Raji (cell line): ENCODE results near the gene MAML2.

Source experiments
- POLR2A ChIP-seq: IDR thresholded peaks from 2 replicates; pipeline ENCODE4 v1.6.1; 2011; ENCODE audit warnings: low read depth, low read length, control low read depth; ENCODE audit not compliant: insufficient read depth

MAML2 gene

DNA sequence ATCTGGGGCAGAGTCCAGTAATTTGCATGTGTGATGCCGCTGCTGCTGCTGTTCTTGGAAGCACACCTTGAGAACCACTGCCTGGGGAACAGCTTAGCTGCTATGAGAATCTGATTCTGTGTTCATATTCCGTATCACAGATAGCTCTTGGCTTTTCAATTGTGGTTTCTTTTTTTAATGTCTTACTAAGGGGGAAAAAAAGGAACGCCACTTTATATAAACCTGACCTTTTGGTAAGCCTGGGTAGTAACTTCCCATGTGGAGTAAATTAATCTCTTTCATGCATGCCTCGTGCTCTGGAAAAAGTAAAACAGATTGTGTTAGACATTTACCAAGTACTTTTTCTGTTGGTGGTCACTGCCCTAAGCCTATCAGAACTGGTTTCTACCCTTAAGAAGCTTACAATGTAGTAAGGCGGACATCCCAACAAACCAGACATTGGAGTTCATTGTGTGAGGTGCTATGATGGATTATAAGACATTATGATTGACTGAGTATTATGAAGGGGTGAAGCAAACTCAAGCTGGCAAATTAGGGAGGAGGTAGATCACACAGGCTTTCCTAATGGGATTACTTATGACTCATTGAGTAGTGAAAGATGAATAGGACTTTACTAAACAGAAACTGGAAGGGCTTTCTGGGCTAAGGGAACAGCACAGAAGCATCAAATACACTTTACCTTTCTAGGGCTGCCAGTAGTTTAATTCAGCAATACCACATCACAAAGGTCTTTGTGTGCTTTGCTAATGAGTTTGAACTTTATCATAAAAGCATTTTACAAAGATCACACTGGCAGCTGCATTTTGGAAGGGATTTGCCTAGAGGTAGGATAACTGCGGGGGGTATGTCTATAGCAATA, 64.7 kb downstream of the MAML2 start:
- TF ChIP-seq POLR2A = no peak

DNA sequence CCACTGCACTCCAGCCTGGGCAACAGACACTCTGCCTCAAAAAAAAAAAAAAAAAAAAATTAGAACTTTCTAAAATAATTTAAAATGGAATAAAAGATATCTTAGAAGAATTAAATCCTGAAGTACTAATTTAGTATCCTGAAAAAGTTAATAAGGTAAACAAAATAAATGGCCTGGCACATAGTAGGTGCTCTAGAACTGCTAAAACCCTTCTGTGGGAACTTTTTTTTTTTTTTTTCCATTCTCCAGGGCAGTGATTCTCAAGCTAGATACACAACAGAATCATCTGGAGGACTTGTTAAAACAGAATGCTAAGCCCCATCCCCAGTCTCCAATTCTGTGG, 65.3 kb downstream of the MAML2 start:
- TF ChIP-seq POLR2A = no peak

DNA sequence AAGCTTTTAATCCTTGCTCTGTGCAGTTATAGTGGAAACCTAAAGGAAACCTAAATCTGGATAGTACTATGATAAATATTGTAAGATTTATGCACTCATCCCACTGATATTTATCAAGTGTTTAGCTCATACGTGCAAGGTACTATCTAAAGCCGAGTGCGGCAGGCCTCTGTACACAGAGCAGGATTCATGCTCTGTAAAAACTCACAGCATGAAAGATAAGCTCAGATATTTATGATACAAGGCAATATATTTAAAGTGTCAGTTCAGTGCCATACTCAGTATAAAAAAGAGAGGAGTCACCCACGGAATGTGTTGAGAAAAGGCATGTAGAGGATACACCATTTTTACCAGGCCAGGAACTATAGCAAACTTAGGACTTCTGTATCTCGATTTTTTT, 66.2 kb downstream of the MAML2 start:
- no peak for TF ChIP-seq POLR2A

DNA sequence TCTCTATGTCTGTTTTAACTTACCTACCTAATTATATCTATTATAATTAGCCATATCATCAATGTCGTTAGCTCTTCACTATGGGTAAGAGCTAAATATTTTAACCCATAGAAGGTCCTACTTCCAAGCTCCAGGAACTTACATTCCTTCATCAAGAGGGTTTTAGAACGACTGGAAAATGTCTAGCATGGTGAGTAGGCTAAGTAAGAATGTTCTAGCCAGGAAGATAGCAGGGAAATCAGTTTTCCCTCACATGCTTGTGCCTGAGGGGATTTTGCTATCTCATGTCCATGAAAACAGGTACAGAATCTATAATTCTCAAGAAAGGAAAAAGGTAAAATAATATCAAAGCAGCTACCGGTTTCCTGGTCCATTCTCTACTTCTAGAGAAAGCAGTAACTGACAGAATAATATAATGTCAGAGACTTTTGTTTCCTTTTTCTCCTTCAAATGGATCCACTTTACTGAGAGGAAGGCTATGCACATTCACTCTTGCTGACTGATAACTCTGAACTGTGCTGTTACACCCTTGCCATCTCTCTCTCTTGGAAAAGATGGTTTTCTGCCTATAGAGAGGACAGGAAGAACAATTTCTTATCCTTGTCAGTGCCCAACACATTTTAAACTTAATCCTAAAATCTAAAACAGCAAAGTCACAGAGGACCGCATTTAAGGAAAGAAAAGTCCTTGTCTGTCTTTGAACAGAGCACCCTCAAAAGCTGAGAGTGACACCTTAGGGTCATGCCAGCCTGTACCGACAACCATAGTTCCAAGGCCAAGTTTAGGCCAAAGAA, 67.0 kb downstream of the MAML2 start:
- TF ChIP-seq POLR2A = no peak

DNA sequence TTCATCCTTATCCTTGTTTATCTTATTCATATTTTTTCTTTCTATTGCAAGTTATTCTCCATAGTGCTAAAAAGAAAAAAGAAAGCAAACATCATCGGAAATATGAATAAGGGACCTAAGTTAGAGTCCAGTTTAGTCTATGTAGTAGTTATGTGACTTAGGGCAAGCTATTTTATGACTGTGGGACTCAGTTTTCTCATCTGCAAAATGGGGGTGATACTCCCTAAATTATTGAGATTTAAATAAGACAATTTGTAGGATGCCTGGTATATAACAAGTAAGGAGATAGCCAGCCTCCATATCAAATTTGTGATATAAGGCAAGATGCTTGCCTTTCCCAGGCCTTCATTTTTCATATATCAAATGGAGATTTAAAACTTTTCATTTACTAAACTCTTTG, 69.5 kb downstream of the MAML2 start:
- TF ChIP-seq POLR2A = no peak

DNA sequence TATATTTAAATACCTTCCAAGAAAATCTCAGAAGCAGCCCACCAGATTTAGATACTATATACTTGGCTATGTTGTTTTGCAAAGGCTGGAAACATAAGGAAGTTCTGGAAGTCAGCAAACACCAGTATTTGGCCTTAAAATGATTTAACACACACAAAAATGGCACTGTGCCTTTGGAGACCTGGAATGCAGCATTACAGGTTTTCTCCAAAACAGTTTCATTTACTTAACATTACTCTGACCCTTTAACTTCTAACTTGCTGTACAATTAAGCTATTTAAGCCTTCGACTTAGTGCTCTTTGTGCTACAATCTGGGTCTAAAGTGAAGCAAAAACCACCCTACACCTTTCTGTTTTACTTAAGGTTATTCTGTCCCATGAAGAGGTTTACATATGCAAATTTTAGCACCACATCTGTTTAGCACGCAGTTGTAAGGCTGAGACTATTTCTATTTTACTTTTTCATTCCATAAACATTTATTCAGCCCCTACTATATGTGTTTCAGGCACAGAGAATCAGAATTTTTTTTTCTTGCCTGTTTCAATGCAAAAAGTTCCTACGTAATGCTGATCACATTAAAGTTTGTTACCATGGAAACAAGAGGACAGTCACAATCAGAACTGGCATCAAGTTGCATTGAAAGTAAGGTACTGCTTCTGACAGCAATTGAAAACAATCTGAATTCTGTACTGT, 70.3 kb downstream of the MAML2 start:
- TF ChIP-seq POLR2A = no peak

DNA sequence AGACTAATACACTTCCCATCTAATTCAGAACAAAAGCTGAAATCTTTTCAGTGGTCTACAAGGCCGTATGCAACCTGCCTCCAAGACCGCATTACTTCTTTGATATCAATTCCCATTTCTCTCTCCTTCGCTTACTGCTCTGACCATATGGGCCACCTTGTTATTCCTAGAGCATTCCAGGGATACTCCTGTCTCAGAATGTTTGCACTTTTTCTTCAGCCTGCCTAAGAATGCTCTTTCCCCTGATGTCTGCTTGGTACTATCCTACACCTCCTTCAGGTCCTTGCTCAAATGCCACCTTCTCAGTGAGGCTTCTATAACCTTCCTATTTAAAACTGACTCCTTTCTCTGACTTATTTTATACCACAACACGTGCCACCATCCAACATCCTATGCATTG, 71.2 kb downstream of the MAML2 start:
- no peak for TF ChIP-seq POLR2A

DNA sequence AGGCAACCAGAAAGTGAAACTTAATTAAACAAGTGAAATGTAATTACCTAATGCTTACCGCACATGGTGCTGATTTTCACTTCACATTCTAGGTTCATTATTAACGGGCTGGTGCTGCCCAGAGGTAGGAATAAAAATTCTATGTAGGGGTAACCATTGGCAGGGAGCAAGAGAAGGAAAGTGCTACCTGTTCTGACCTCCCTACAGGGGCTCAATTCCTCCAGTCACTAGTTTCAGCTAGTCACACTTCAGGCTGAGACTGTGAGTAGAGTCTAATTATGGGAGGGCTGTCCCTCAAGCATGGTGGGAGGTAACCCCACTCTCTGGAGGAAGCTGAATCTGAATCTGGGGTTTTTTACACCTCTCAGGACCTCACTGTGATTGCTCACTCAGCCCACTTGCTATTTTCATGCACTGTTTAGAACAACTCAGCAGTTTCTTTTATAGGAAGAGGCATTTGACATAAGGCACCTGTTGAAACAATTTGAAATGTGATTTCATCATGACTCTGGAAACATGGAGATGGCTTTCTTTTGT, 75.4 kb downstream of the MAML2 start:
- 0 out of 2 replicates have a peak, but pooled peaks have one; percentile 27 for TF ChIP-seq POLR2A

DNA sequence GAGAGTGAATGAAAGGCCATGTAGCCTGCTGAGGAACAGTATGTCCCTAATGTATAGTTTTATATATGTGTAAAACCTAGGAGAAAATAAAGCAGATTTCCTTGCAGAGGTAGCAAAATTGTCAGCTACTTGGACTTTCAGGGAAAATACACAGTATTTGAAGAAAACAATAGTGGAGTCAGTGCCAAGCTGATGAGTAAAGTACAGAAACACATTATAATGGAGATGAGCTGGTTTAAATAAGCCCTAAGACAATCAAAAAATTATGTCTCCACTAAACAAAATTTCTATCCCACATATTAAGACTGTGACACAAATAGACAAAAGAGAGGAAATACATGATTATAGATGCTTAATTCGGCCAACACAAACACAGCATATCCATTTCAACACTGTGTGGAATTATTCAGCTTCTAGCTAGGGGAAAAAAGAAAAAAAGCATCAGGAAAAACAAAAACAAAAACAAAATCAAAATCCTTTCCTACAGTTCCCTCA, 75.9 kb downstream of the MAML2 start:
- no peak for TF ChIP-seq POLR2A

DNA sequence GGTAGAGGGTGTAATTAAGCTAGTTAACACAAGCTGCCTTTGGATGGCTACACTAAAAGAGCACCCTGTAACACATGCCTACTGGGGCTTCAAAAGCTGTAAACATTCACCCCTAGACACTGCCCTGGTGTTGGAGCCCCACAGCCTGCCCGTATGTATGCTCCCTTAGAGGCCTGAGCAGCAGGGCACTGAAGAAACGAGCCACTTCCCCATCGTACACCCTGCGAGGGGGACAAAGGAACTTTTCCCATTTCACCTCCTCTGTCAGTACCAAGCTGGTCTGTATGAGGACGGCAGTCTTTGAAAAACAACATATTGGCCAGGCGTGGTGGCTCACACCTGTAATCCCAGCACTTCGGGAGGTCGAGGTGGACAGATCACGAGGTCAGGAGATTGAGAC, 77.0 kb downstream of the MAML2 start:
- no peak for TF ChIP-seq POLR2A

DNA sequence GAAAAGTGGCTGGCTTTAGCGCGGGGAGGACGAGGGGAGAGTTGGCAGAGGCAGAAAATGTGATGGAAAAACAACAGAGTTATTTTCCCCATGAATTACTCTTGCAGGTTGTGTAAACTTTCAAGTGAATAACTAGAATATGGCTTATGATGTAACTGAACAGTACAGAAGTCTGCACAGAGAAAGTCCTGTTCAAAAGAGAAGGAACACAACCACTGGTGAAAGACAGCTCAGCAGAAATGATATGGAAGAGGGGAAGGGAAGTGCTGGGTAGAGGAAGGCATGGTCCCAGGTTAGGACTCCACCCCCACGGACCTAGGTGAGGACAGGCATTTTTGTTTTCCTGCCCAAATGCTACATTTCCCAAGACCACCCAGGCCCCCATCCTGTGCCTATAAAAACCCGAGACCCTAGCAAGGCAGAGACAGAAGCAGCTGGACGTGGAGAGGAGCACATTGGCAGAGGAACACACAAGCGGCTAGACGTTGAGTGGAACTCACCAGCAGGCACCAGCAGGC, 77.7 kb downstream of the MAML2 start:
- no peak for TF ChIP-seq POLR2A

DNA sequence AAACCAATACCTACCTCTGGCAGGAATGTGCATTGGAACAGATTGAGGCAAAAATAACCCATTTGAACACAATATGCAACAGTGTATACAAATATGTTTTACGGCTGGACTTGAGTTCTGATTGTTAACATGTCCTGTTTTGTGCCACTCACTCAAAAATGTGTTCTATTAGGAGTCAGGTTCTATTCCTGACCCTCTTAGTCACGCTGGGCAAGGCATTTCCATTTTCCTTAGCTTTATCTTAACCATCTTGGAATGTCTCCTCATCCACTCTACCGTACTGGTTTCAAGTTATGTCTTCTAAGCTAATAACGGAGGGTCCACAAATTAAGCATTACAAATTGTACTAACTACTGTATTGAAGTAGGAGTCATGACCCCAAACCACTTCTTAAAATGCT, 78.6 kb downstream of the MAML2 start:
- TF ChIP-seq POLR2A = no peak

DNA sequence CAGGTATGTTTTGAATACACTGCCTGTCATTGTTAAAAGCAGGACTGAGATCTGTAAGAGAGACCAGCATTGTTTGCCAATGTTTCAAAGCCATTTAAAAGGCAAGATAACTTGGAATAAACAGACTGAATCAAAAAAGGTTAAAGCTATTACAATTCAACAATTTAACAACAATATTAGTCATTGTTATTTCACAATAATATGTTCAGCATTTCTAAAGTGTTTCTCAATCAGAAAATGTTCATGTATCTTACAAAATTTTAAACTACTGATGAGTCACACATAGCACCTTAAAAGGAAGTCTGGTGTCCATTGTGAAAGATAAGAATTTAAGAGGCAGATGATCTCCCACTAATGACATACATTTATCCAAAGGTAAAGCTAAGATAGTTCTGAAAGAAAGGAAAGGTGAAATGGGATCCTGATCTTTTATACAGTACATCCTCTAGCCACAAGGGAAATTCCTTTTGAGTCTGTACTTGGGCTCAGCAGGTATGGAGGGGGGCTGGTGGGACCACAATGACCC, 79.7 kb downstream of the MAML2 start:
- no peak for TF ChIP-seq POLR2A

DNA sequence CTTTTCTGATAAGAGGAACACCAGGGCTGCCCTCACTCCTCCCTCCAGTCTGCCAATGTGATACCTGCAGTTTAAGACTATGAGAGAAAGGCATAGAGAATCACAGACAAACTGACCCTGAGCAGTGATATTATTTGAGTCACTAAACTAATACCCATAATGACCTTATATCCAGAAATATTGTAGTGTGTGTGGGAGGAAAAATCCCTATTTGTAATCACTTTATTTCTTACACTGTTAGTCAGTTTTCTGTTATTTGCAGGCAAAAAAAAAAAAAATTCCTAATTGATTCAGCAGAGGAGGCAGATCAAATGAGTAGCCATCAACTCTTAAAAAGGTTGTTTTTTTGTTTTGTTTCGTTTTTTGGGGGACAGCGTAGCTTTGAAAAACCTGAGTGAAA, 82.5 kb downstream of the MAML2 start:
- no peak for TF ChIP-seq POLR2A

DNA sequence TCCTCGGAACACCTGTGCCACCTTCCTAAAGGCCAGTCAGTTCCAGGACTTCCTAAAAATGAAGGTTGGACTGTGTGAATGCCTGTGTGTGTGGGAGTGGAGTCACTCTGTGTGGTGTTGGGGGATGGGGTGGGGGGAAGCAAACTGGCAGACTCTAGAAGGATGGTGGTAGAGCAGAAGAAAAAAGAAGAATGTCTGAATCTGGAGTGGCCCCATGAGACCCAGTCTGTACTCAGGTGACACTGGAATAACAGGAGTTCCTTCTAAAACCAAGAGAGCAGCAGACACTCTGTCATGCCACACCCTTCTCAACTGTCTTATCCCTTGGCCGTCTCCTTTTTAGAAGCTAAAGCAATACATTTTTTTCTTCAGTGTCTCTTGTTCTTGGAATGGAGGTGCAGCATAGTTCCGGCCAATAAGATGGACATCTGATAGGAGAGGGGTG, 82.9 kb downstream of the MAML2 start:
- no peak for TF ChIP-seq POLR2A
